ENCODE data around the gene TUBG2. TPM values are rescaled to one million over a fixed set of nuclear protein-coding genes. Genes with fewer than 3 reads are reported as not detected.

TUBG2 gene
- total and polyA plus RNA-seq, 2 of the 8 experiments (the other 6 are each of a cell fraction or from before 2014, with no cell fraction given), result 14.8 to 16.6 TPM

DNA sequence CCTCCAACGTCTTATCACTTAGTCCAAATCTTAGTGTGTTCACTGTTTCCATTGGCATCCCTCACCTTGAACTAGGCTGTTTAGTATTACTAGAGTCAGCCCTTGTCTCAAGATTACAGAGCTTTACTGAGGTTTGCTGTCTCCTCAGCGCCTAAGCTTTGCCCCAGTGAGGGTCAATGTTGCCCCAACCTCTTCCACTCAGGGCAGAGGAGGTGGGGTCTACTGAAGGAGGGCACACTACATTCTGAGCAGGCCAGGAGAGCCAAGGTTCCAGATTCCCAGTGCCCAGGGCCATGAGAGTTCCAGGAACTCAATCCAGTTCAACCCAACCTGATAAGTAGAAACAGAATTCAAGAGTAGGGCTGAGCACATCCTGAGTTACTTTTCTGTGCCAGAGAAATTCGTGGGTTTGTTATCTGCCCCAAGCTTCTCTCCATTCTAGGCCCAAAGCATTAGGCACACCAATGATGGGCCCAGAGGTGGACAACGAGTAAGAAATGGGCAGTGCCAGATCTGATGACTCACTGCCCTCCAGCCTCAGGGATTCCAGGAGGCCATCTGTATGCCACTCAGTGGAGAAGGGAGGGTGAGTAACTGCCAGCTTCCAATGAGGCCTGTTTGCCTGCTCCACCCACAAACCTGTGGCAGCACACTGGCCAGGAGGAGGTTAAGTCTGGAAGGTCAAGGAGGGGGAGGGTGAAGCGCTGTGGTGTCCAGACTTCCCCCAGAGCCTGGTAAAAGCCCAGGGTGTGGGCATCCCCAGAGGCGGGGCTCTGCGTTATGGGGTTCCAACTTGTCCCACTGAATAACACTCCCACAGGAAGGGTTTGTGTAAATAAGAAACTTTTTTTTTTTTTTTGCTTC lies 8.2 kb downstream of the TUBG2 start (continued):
- no peak for TF ChIP-seq SP1 (IDR thresholded peaks at IDR 0.05; ENCODE audit: low read depth, low read length)
- no peak for TF ChIP-seq CEBPB (IDR thresholded peaks at IDR 0.05; ENCODE audit: low read depth, low read length)
